ENCODE data around the gene TXNRD1. TPM values are rescaled to one million over a fixed set of nuclear protein-coding genes. Genes with fewer than 3 reads are reported as not detected.
A peak's percentile ranks its signal among the peaks of the same experiment; 100 is the strongest.

TXNRD1 gene
- total RNA-seq, 1 donor from 2014 or later, result 93.3 TPM

- DNase-seq (ENCODE audit: low spot score), result no peak
- H3K4me1 Mint-ChIP-seq (ENCODE audit: low read depth), result peaks cover 52% of the 10 kb centered on the region
- H3K4me3 Mint-ChIP-seq, result no peak overlapping the region
- H3K27me3 Mint-ChIP-seq (ENCODE audit: insufficient read depth), result no peaks in the 10 kb centered on the region
- intact Hi-C loops (cut with micrococcal nuclease), result no loop called here
- H3K36me3 Mint-ChIP-seq (ENCODE audit: low read depth), result peaks cover 34% of the 10 kb centered on the region
- H3K9me3 Mint-ChIP-seq, result no peaks in the 10 kb centered on the region
- no peak overlapping the region for H3K27ac Mint-ChIP-seq
Observed at GRCh38 chr12:104307655-104308000, 92.0 kb downstream of the TXNRD1 start.

GRCh38 chr12:104309446-104309993 lies 93.9 kb downstream of the TXNRD1 start:
- peaks cover 33% of the 10 kb centered on the region for H3K36me3 Mint-ChIP-seq (ENCODE audit: low read depth)
- DNase-seq (ENCODE audit: low spot score), result no peak
- no peaks in the 10 kb centered on the region for H3K9me3 Mint-ChIP-seq
- intact Hi-C loops (cut with micrococcal nuclease), result no loop called here
- no peak overlapping the region for H3K27ac Mint-ChIP-seq
- no peak overlapping the region for H3K4me3 Mint-ChIP-seq
- H3K27me3 Mint-ChIP-seq (ENCODE audit: insufficient read depth), result no peaks in the 10 kb centered on the region
- peaks cover 39% of the 10 kb centered on the region for H3K4me1 Mint-ChIP-seq (ENCODE audit: low read depth)

GRCh38 chr12:104310751-104311633 lies 95.4 kb downstream of the TXNRD1 start:
- Mint-ChIP-seq H3K4me3 (no peak overlapping the region), H3K36me3 (ENCODE audit: low read depth) (peaks cover 33% of the 10 kb centered on the region), H3K4me1 (ENCODE audit: low read depth) (peaks cover 24% of the 10 kb centered on the region), H3K27ac (no peak overlapping the region), H3K27me3 (ENCODE audit: insufficient read depth) (no peaks in the 10 kb centered on the region), H3K9me3 (no peaks in the 10 kb centered on the region)
- intact Hi-C loops (cut with micrococcal nuclease), result no loop called here
- DNase-seq (ENCODE audit: low spot score), result no peak

- no peak overlapping the region for H3K4me3 Mint-ChIP-seq
Observed at GRCh38 chr12:104312202-104312601, 96.6 kb downstream of the TXNRD1 start.

GRCh38 chr12:104312654-104313053 lies 97.1 kb downstream of the TXNRD1 start:
- peaks cover 7% of the 10 kb centered on the region for H3K4me1 Mint-ChIP-seq (ENCODE audit: low read depth)
- no peaks in the 10 kb centered on the region for H3K27me3 Mint-ChIP-seq (ENCODE audit: insufficient read depth)
- no peak overlapping the region for H3K27ac Mint-ChIP-seq
- DNase-seq (ENCODE audit: low spot score), result no peak
- H3K36me3 Mint-ChIP-seq (ENCODE audit: low read depth), result peaks cover 38% of the 10 kb centered on the region
- intact Hi-C loops (cut with micrococcal nuclease), result no loop called here
- H3K9me3 Mint-ChIP-seq, result no peaks in the 10 kb centered on the region
- no peak overlapping the region for H3K4me3 Mint-ChIP-seq

More at GRCh38 chr12:104312202-104312601, 96.6 kb downstream of the TXNRD1 start:
- Mint-ChIP-seq H3K36me3 (ENCODE audit: low read depth) (peaks cover 38% of the 10 kb centered on the region), H3K9me3 (no peaks in the 10 kb centered on the region), H3K27ac (no peak overlapping the region), H3K27me3 (ENCODE audit: insufficient read depth) (no peaks in the 10 kb centered on the region), H3K4me1 (ENCODE audit: low read depth) (peaks cover 12% of the 10 kb centered on the region)
- DNase-seq (ENCODE audit: low spot score), result no peak
- intact Hi-C loops (cut with micrococcal nuclease), result no loop called here

GRCh38 chr12:104313568-104314241 lies 98.1 kb downstream of the TXNRD1 start:
- peak overlapping the region; percentile 71 for H3K27ac Mint-ChIP-seq

GRCh38 chr12:104314242-104314614 lies 98.6 kb downstream of the TXNRD1 start:
- H3K4me1 Mint-ChIP-seq (ENCODE audit: low read depth), result peaks cover 6% of the 10 kb centered on the region
- intact Hi-C loops (cut with micrococcal nuclease), result no loop called here
- H3K27me3 Mint-ChIP-seq (ENCODE audit: insufficient read depth), result no peaks in the 10 kb centered on the region
- H3K9me3 Mint-ChIP-seq, result no peaks in the 10 kb centered on the region
- no peak overlapping the region for H3K4me3 Mint-ChIP-seq
- no peak overlapping the region for H3K27ac Mint-ChIP-seq
- DNase-seq (ENCODE audit: low spot score), result no peak
- peaks cover 45% of the 10 kb centered on the region for H3K36me3 Mint-ChIP-seq (ENCODE audit: low read depth)

More at GRCh38 chr12:104313568-104314241, 98.1 kb downstream of the TXNRD1 start:
- peaks cover 6% of the 10 kb centered on the region for H3K4me1 Mint-ChIP-seq (ENCODE audit: low read depth)
- no peak for DNase-seq (ENCODE audit: low spot score)
- H3K4me3 Mint-ChIP-seq, result no peak overlapping the region
- peaks cover 42% of the 10 kb centered on the region for H3K36me3 Mint-ChIP-seq (ENCODE audit: low read depth)
- no peaks in the 10 kb centered on the region for H3K27me3 Mint-ChIP-seq (ENCODE audit: insufficient read depth)
- H3K9me3 Mint-ChIP-seq, result no peaks in the 10 kb centered on the region
- intact Hi-C loops (cut with micrococcal nuclease), result no loop called here

- H3K27me3 Mint-ChIP-seq (ENCODE audit: insufficient read depth), result no peaks in the 10 kb centered on the region
- no peak overlapping the region for H3K4me3 Mint-ChIP-seq
- intact Hi-C loops (cut with micrococcal nuclease), result no loop called here
- no peak overlapping the region for H3K27ac Mint-ChIP-seq
- peaks cover 52% of the 10 kb centered on the region for H3K36me3 Mint-ChIP-seq (ENCODE audit: low read depth)
- H3K9me3 Mint-ChIP-seq, result no peaks in the 10 kb centered on the region
- peaks cover 6% of the 10 kb centered on the region for H3K4me1 Mint-ChIP-seq (ENCODE audit: low read depth)
- no peak for DNase-seq (ENCODE audit: low spot score)
Observed at GRCh38 chr12:104315326-104316224, 100.0 kb downstream of the TXNRD1 start.

- Mint-ChIP-seq H3K9me3 (no peaks in the 10 kb centered on the region), H3K27me3 (ENCODE audit: insufficient read depth) (no peaks in the 10 kb centered on the region), H3K27ac (no peak overlapping the region), H3K4me1 (ENCODE audit: low read depth) (peaks cover 6% of the 10 kb centered on the region), H3K36me3 (ENCODE audit: low read depth) (peaks cover 56% of the 10 kb centered on the region), H3K4me3 (no peak overlapping the region)
- intact Hi-C loops (cut with micrococcal nuclease), result no loop called here
- DNase-seq (ENCODE audit: low spot score), result no peak
Observed at GRCh38 chr12:104316936-104317335, 101.4 kb downstream of the TXNRD1 start.

- DNase-seq (ENCODE audit: low spot score), result no peak
- intact Hi-C loops (cut with micrococcal nuclease), result no loop called here
- peaks cover 6% of the 10 kb centered on the region for H3K4me1 Mint-ChIP-seq (ENCODE audit: low read depth)
- H3K9me3 Mint-ChIP-seq, result no peaks in the 10 kb centered on the region
- H3K27ac Mint-ChIP-seq, result no peak overlapping the region
- H3K27me3 Mint-ChIP-seq (ENCODE audit: insufficient read depth), result no peaks in the 10 kb centered on the region
- H3K4me3 Mint-ChIP-seq, result no peak overlapping the region
- H3K36me3 Mint-ChIP-seq (ENCODE audit: low read depth), result peaks cover 54% of the 10 kb centered on the region
Observed at GRCh38 chr12:104317538-104318210, 102.1 kb downstream of the TXNRD1 start.

- no peaks in the 10 kb centered on the region for H3K9me3 Mint-ChIP-seq
- no peak overlapping the region for H3K27ac Mint-ChIP-seq
- H3K27me3 Mint-ChIP-seq (ENCODE audit: insufficient read depth), result no peaks in the 10 kb centered on the region
- H3K4me3 Mint-ChIP-seq, result no peak overlapping the region
- H3K36me3 Mint-ChIP-seq (ENCODE audit: low read depth), result peaks cover 49% of the 10 kb centered on the region
- no peaks in the 10 kb centered on the region for H3K4me1 Mint-ChIP-seq (ENCODE audit: low read depth)
- no peak for DNase-seq (ENCODE audit: low spot score)
- intact Hi-C loops (cut with micrococcal nuclease), result no loop called here
Observed at GRCh38 chr12:104319028-104319427, 103.4 kb downstream of the TXNRD1 start.

Measured in activated T-helper 1 cell treated with anti-CD3 and anti-CD28 coated beads, Interleukin-12 subunit alpha, Interleukin-12 subunit beta, Interleukin-2, Interleukin-4 antibody, amounts not matched to agents 30 ng/mL and 10 ng/mL and 1 ng/mL, durations not matched to agents 14 hours and 24 hours and 36 hours (primary cell).